SU-DHL-6 (cell line): ENCODE measurements around the gene KIFC3.
"Not testable (repeated sequence)": the region's sequence is repeated elsewhere in the genome, so short reads cannot be mapped to it uniquely, and the experiment has no call there.

Experiments
- H2AFZ ChIP-seq: fragments of 200-600 bp; sonication (generic); 2 replicates; pipeline ENCODE4 v1.6.1; 2014; ENCODE audit warnings: low read depth, mild to moderate bottlenecking, moderate library complexity, mixed read lengths, antibody characterized with exemption, low read length; ENCODE audit not compliant: severe bottlenecking
- H3F3A ChIP-seq: fragments of 200-600 bp; shearing (Covaris generic); 2 replicates; pipeline ENCODE4 v1.6.0; 2016; ENCODE audit warnings: antibody characterized with exemption, mild to moderate bottlenecking; ENCODE audit not compliant: insufficient read depth
- H3K27ac ChIP-seq: fragments of 200-600 bp; sonication (generic); 2 replicates; pipeline ENCODE4 v1.5.1; 2016; ENCODE audit warnings: low read depth, mild to moderate bottlenecking, low read length, moderate library complexity, mixed read lengths
- H3K27me3 ChIP-seq: fragments of 200-600 bp; sonication (generic), shearing (Covaris generic); 2 replicates; pipeline ENCODE4 v1.6.0; 2014; ENCODE audit warnings: mild to moderate bottlenecking, low read length
- H3K36me3 ChIP-seq: fragments of 200-600 bp; sonication (generic); 2 replicates; pipeline ENCODE4 v1.6.1; 2014; ENCODE audit warnings: mild to moderate bottlenecking, low read length, mixed read lengths
- H3K4me2 ChIP-seq: fragments of 300-600, 200-600 bp; shearing (Covaris generic), sonication (generic); 2 replicates; pipeline ENCODE4 v1.6.0; 2014; ENCODE audit warnings: low read length, low read depth, mild to moderate bottlenecking; ENCODE audit not compliant: poor library complexity, severe bottlenecking
- H3K4me3 ChIP-seq: fragments of 200-600 bp; sonication (generic); 2 replicates; pipeline ENCODE4 v1.5.1; 2014; ENCODE audit warnings: antibody characterized with exemption, low read length, mild to moderate bottlenecking, mixed read lengths; ENCODE audit not compliant: insufficient read depth, poor library complexity, severe bottlenecking
- H3K79me2 ChIP-seq: fragments of 200-600 bp; sonication (generic); 2 replicates; pipeline ENCODE4 v1.6.1; 2014; ENCODE audit warnings: mild to moderate bottlenecking, low read length, moderate library complexity; ENCODE audit not compliant: insufficient read depth
- H3K9ac ChIP-seq: fragments of 200-600 bp; sonication (generic); 2 replicates; pipeline ENCODE4 v1.7.0; 2014; ENCODE audit warnings: mild to moderate bottlenecking, low read length
- H3K9me2 ChIP-seq: fragments of 200-600 bp; sonication (generic); replicated peaks from 2 replicates; pipeline ENCODE4 v1.6.1; 2014; ENCODE audit warnings: low read length; ENCODE audit not compliant: insufficient read depth
- H3K9me3 ChIP-seq: fragments of 200-600 bp; sonication (generic); 2 replicates; pipeline ENCODE4 v1.6.1; 2014; ENCODE audit warnings: low read length, mixed read lengths; ENCODE audit not compliant: insufficient read depth
- H4K20me1 ChIP-seq: fragments of 200-600 bp; sonication (generic); 2 replicates; pipeline ENCODE4 v1.6.1; 2014; ENCODE audit warnings: low read depth, mild to moderate bottlenecking, antibody characterized with exemption, low read length, moderate library complexity, mixed read lengths
- EZH2phosphoT487 ChIP-seq: fragments of 200-600 bp; sonication (generic), shearing (Covaris generic); conservative IDR thresholded peaks from 2 replicates; pipeline ENCODE4 v1.6.1; 2018; ENCODE audit warnings: mild to moderate bottlenecking, antibody characterized with exemption, low read length, moderate library complexity, mixed read lengths
- TF ChIP-seq, protein P1 (sequence below): fragments of 200-600 bp; sonication (generic); IDR thresholded peaks from one replicate; pipeline ENCODE4 v1.5.1; 2017; ENCODE audit warnings: antibody characterized with exemption, mild to moderate bottlenecking, low read length, moderate library complexity; ENCODE audit not compliant: insufficient read depth, poor library complexity, severe bottlenecking

KIFC3 gene

DNA sequence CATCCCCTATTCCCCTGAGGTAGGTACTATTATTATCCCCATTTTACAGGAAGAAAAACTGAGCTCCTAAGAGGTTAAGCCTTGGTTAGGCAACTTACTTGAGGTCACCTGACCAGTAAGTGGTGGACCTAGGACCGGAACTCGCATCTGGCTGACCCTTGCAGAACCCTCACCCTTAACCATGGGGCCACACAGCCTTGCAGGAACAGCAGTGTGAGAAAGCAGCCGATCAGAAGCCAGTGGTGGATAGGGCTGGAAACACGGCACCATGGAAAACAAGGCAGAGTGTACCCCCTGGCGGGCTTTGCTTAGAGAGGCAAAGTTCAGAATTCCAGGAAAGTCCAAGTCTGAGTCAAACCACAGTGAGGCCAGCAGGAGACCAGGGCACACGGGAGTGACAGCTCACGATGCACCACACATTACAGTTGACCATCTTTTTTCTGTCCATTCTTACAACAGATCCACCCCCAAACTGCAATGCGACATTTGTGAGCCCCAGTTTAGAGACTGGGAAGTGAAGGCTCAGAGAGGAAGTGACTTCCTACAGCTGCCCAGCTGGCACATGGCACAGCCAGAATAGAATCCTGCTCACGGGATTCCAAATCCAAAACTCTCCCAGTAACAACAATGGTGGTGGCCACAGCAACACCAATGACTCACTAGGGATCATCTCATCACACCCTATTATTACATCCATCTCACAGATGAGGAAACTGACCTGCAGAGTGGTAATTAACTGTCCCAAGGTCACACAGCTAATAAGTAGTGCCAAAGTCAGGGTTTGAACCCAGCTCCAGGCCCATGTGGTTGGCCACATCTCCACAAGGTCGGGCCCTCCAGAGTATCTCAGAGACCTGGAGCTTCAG, 20.3 kb downstream of the KIFC3 start:
- Histone ChIP-seq H3K79me2 (no peaks in the 10 kb centered on the region), H3K4me3 (no peak overlapping the region), H3K9me2 (no peaks in the 10 kb centered on the region), H4K20me1 (no peaks in the 10 kb centered on the region), H3F3A (no peaks in the 10 kb centered on the region), H3K27me3 (no peaks in the 10 kb centered on the region), H3K9me3 (no peaks in the 10 kb centered on the region), H3K36me3 (no peaks in the 10 kb centered on the region), H3K27ac (no peak overlapping the region), H2AFZ (no peak overlapping the region), H3K9ac (no peak overlapping the region), H3K4me2 (no peak overlapping the region)
- TF ChIP-seq, protein P1, sequence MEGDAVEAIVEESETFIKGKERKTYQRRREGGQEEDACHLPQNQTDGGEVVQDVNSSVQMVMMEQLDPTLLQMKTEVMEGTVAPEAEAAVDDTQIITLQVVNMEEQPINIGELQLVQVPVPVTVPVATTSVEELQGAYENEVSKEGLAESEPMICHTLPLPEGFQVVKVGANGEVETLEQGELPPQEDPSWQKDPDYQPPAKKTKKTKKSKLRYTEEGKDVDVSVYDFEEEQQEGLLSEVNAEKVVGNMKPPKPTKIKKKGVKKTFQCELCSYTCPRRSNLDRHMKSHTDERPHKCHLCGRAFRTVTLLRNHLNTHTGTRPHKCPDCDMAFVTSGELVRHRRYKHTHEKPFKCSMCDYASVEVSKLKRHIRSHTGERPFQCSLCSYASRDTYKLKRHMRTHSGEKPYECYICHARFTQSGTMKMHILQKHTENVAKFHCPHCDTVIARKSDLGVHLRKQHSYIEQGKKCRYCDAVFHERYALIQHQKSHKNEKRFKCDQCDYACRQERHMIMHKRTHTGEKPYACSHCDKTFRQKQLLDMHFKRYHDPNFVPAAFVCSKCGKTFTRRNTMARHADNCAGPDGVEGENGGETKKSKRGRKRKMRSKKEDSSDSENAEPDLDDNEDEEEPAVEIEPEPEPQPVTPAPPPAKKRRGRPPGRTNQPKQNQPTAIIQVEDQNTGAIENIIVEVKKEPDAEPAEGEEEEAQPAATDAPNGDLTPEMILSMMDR, result no peak
- TF ChIP-seq EZH2phosphoT487, result no peak

DNA sequence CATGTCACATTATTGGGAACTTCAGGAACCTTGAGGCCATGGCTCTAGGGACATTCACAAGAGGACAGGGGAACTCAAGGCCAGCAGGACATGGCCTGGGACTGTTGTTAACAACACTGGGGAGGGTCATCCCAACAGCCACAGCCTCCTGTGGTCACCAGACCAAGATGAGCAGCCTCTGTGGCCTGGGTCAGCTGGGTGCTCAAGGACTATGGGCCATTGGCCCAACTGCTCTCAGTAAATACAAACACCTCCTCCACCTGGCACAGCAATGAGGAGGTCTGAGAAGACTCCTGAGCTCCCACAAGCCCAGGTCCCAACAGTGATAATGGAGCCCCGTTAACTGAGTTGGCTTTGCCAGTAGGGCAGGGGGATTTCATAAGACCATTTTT, 20.9 kb downstream of the KIFC3 start:
- no peaks in the 10 kb centered on the region for H3K79me2 ChIP-seq
- H2AFZ ChIP-seq, result no peak overlapping the region
- TF ChIP-seq, protein P1, result no peak
- TF ChIP-seq EZH2phosphoT487, result no peak
- no peaks in the 10 kb centered on the region for H3K9me3 ChIP-seq
- H4K20me1 ChIP-seq, result no peaks in the 10 kb centered on the region
- H3K27ac ChIP-seq, result no peak overlapping the region
- H3K9ac ChIP-seq, result no peak overlapping the region
- H3K9me2 ChIP-seq, result no peaks in the 10 kb centered on the region
- no peak overlapping the region for H3K4me2 ChIP-seq
- H3K4me3 ChIP-seq, result no peak overlapping the region
- no peaks in the 10 kb centered on the region for H3K36me3 ChIP-seq
- no peaks in the 10 kb centered on the region for H3F3A ChIP-seq
- H3K27me3 ChIP-seq, result no peaks in the 10 kb centered on the region

DNA sequence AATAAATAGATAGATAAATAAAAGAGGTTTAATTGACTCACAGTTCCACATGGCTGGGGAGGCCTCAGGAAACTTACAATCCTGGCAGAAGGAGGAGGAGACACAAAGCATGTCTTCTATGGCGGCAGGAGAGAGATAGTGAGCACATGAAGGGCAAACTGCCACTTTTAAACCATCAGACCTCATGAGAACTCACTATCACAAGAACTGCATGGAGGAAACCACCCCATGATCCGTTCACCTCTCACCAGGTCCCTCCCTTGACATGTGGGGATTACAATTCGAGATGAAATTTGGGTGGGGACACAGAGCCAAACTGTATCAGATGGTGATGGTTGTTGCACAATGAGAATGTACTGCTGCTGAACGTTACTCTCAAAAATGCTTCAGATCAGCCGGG, 22.5 kb downstream of the KIFC3 start:
- not testable (repeated sequence) for H3K27me3 ChIP-seq, H4K20me1 ChIP-seq, H3K9ac ChIP-seq, H3F3A ChIP-seq, H3K4me2 ChIP-seq, H3K9me3 ChIP-seq, H2AFZ ChIP-seq, H3K27ac ChIP-seq, H3K79me2 ChIP-seq, H3K36me3 ChIP-seq, H3K4me3 ChIP-seq, H3K9me2 ChIP-seq

DNA sequence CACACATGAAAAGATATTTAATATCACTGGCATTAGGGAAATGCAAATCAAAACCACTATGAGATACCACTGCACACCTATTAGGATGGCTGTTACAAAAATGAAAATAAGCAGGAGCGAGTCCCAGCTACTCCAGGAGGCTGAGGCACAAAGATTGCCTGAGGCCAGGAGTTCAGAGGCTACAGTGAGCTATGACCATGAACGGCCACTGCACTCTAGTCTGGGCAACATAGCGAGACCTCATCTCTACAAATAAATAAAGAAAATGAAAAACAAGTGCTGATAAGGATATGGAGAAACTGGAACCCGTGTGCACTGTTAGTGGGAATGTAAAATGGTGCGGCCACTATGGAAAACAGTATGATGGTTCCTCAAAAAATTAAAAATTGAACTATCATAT, 23.6 kb downstream of the KIFC3 start:
- Histone ChIP-seq H3F3A (no peaks in the 10 kb centered on the region), H3K9me2 (no peaks in the 10 kb centered on the region), H4K20me1 (no peaks in the 10 kb centered on the region), H3K27ac (no peak overlapping the region), H3K4me3 (no peak overlapping the region), H3K4me2 (no peak overlapping the region), H3K27me3 (no peaks in the 10 kb centered on the region), H3K9me3 (no peaks in the 10 kb centered on the region), H3K36me3 (no peaks in the 10 kb centered on the region), H3K79me2 (no peaks in the 10 kb centered on the region), H3K9ac (no peak overlapping the region), H2AFZ (no peak overlapping the region)
- TF ChIP-seq, protein P1, result no peak
- TF ChIP-seq EZH2phosphoT487, result no peak
